Measurements from ENCODE around the gene GPX5.
"Not testable (repeated sequence)": the region's sequence is repeated elsewhere in the genome, so short reads cannot be mapped to it uniquely, and the experiment has no call there.

GPX5 gene

DNA sequence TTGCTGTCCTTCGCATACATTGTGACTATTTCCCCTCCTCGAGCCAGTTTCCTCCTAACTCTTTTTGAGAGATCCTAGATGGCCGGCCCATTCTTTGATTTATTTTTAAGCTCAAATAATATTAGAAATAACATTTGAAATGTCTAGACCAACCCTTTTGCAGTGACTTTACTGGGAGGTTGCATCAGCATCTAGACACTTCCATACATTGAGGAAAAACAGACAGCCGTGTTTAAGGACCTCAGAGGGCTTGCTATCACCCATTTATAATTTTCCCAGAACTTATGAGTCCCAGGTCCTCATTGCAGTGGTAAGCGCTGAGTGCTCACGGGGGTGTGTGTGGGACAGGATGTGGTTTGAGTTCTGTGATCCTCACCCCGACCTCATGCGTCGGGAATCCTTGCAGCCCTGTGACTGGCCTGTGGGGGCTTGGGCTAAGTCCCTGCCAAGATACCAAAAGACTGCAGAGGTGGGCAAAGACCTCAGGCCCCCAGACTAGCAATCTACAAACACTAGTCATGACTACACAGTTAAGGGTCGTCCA is at the start of gene GPX5:
Gene GPX5 (plus strand): TSS at position 386 of the 544 bp plus-strand sequence. CDS start 133 bp downstream, at position 519.
- no peak for DNase-seq

- DNase-seq = no peak
Measured at GRCh38 chr6:28478518-28478917, 47.2 kb upstream of the GPX5 start.

DNA sequence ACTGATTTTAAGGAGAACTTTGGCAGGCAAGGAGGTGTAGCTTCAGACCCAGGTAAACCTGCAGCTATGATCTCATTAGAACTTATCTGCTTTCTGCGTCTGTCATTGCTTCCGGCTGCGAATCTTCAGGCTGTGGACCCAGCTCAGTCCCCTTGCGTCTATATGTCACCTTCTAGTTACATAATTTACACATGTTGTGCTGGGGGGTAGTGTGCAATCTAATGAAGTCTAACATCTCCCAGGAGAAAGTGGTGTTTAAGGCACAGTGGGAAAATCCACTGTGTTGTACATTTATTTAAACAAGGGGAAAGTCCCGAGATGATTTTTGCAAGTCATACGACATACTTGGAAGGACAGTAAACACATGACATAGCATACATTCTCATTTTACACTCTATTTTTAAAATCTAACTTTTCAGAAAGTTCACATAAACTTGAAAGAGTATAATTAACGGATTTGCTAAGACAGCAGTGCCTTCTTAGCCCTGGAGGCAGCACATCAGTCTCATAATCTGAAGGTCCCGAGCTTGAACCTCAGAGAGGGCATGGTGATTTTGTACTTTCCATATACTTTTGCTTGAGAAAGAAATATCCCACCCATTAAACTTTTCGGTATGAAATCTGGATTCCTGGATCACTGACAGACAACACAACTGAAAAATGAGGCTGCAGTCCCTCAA is 45.3 kb upstream of the GPX5 start:
- no peak for DNase-seq

GRCh38 chr6:28485482-28485881 is 40.2 kb upstream of the GPX5 start:
- no peak for DNase-seq

DNA sequence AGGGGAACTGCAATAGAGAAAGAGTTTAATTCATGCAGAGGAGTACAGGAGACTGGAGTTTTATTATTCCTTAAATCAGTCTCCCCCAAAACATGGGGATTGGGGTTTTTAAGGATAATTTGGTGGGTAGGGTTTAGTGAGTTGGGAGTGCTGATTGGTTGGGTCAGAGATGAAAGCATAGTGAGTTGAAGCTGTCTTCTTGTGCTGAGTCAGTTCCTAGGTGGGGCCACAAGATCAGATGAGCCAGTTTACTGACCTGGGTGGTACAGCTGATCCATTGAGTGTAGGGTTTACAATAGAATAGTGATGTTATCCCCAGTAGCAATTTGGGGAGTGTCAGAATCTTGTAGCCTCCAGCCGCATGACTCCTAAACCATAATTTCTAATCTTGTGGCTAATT is 39.1 kb upstream of the GPX5 start:
- DNase-seq = no peak

- DNase-seq = no peak
Measured at GRCh38 chr6:28486988-28487742, 38.5 kb upstream of the GPX5 start.

DNA sequence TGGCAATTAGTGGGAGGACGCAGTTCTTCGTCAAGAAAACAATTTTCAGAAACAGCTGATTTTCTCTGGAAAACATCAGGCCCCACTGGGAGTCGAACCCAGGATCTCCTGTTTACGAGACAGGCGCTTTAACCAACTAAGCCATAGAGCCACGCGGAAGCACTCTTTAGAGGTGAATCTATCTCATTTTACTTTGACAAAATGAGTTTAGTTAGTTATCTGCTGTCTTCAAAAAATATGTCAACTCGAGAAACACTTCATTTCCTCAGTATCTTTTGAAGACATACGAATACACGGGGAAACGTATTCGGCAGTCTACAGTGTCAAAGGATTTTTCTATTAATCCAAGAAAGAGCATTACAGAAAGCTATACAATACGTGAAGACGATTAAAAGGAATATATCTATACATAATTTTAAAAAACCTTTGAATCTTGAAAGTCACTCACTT is 36.7 kb upstream of the GPX5 start:
- DNase-seq = peak in 11 of 58 donors; percentile 6 to 46 (median 15)

- peak in 14 of 58 donors; percentile 0 to 34 (median 7) for DNase-seq
Measured at GRCh38 chr6:28489366-28490204, 36.1 kb upstream of the GPX5 start.

DNA sequence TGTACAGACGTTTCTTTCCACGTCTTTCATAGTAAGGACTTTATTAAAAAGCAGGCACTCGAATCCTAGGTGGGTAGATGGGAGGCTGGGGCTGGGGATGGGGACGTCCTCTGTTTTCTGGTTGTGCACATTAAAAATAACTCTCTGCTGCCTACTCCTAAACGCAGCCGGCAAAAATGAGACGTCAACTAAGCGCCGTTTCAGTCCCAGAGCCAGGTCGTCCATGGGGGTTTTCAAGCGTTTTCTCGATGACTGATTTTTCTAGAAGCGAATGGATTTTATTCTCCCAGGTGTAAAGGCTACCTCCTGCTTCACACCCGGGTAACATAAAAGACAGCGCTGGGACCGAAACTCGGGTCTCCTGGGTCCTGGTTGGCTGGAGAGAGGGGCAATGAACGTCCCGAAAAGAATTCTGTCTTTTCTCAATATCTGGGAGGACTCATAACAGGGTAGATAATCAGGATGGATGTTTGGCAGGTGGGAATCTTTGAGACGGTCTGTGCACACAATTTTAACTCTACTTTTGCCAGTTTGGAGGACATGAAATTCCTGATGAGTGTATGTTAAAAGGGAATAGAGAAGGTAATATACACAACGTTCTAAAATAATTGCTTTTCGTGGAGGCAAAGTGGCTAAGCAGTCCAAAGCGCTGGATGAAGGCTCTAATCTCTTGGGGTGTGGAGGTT is 35.3 kb upstream of the GPX5 start:
- peak in 2 of 58 donors; percentile 2 to 6 for DNase-seq

DNA sequence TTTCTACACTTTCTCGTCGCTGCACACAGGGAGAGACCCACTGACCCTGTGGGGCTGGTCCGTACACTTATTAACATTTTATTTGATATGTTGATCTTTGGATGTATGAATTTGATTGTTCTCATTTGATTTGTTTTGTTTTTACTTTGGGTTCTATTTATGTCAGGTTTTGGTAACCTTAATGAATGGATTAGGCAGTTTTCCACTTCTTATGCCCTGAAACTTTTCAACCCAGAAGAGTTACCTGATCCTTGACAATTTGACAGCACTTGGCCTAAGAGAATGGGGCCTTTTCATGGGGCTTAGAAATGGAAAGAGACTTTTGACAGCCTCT is 33.7 kb upstream of the GPX5 start:
- DNase-seq = no peak

GRCh38 chr6:28496099-28496779 is 29.4 kb upstream of the GPX5 start:
- no peak for DNase-seq

DNA sequence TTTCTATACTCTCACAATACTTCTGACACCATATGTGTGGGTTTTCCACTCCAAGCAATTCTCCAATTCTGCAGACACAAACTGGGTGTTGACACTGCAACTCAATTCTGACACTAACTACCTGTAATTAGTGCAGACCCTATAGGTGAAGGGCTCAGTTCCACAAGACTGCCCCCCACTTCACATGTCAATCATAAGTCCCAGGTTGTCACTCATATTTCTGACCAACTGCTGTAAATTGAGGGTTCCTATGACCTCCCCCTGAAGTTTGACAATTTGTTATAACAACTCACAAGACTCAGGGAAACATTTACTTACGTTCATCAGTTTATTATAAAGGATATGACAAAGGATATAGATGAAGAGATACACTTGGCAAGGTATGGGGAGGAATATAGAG is 28.4 kb upstream of the GPX5 start:
- DNase-seq = no peak

DNA sequence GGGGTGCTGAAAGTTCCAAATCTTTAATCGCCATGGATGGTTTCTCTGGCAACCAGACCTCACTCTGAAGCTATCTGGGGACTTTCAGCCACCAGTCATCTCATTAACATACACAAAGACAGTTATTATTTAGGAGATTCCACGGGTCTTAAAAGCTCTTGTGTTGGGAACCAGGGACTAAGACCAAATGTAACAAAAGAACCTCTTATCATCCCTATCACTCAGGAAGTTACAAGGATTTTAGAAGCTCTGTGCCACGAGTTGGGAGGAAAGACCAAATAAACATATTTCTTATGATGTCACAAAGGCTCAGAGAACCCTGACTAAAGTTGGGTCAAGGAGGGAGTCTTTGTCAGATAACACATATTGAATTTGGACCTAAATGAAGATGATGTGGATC is 27.8 kb upstream of the GPX5 start:
- DNase-seq = no peak

- no peak for DNase-seq
Measured at GRCh38 chr6:28501259-28501658, 24.4 kb upstream of the GPX5 start.

GRCh38 chr6:28502136-28502535 is 23.5 kb upstream of the GPX5 start:
- not testable (repeated sequence) for DNase-seq

DNA sequence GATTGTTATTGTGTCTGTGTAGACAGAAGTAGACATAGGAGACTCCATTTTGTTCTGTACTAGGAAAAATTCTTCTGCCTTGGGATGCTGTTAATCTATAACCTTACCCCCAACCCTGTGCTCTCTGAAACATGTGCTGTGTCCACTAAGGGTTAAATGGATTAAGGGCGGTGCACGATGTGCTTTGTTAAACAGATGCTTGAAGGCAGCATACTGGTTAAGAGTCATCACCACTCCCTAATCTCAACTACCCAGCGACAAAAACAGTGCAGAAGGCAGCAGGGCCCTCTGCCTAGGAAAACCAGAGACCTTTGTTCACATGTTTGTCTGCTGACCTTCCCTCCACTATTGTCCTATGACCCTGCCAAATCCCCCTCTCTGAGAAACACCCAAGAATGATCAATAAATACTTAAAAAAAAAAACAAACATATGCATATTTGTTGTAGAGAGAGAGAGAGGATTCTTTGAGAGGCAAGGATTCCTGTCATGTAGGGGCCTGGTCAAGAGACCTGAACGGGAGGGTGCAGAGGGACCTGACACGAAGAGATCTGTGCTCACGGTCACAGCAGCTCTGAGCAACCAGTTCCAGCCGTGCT is 22.9 kb upstream of the GPX5 start:
- not testable (repeated sequence) for DNase-seq

- DNase-seq = no peak
Measured at GRCh38 chr6:28505733-28506132, 19.9 kb upstream of the GPX5 start.

DNA sequence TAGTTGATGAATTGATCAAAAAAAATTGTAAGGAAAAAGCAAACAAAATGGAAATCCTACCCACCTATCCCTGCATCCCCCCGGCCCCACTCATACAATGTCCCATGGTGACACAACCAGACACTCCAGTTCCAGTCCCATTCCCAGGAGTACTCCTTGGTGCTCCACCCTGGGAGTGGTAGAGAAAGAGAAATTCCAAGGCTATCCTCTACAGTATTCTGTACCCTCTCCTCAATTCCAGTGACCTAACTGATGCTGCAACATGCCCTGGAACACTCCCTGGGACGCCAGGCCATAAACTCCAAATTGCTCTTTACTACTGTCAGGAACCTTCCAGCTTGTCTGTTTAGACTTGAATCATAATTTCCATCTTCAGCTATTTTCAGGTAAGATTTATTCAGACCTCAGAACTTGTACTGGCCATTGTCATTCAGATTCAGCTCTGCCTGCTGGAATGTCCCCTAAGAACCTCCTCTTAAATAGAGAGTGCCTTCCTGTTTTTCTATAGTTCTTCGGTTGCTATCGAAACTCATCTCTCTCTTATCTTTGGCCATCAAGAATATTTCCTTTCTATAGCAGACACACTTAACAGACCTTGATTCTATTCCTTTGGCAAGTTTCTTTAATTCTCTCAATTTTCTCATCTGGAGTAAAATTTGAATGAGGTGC is 18.7 kb upstream of the GPX5 start:
- DNase-seq = no peak

DNA sequence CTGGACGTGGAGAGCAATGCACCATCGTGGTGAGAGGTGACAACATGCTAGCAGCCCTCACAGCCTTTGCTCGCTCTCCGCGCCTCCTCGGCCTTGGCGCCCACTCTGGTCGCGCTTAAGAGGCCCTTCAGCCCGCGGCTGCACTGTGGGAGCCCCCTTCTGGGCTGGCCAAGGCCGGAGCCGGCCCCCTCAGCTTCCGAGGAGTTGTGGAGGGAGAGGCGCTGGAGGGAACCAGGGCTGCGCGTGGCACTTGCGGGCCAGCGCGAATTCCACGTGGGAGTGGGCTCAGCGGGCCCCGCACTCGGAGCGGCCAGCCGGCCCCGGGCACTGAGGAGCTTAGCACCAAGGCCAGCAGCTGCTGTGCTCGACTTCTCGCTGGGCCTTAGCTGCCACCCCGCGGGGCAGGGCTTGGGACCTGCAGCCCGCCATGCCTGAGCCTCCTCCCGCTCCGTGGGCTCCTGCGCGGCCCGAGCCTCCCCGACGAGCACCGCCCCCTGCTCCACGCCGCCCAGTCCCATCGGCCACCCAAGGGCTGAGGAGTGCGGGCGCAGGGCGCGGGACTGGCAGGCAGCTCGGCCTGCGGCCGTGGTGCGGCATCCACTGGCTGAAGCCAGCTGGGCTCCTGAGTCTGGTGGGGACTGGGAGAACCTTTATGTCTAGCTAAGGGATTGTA is 13.9 kb upstream of the GPX5 start:
- DNase-seq = no peak

Data from anterior cingulate cortex (tissue), 58 donors.